Measurements from ENCODE around the gene HOXA4.

DNA sequence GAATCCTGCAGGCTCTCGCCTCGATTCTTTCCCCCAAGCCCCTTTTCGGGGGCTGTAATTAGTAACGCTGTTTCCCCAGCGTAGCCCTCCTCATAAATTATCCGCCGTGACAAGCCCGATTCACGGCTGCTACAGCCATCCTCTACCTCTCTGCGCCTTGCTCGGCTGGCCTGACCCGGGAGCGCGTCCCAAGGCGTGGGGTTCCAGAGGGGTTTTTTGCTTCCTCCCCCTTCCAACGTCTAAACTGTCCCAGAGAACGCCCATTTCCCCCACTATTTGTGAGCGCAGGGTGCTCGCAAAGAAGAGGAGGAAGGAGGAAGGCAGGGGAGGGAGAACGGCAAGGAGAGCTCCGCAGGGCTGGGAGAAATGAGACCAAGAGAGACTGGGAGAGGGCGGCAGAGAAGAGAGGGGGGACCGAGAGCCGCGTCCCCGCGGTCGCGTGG, 12.0 kb upstream of the HOXA4 start:
- TF ChIP-seq, protein P1, sequence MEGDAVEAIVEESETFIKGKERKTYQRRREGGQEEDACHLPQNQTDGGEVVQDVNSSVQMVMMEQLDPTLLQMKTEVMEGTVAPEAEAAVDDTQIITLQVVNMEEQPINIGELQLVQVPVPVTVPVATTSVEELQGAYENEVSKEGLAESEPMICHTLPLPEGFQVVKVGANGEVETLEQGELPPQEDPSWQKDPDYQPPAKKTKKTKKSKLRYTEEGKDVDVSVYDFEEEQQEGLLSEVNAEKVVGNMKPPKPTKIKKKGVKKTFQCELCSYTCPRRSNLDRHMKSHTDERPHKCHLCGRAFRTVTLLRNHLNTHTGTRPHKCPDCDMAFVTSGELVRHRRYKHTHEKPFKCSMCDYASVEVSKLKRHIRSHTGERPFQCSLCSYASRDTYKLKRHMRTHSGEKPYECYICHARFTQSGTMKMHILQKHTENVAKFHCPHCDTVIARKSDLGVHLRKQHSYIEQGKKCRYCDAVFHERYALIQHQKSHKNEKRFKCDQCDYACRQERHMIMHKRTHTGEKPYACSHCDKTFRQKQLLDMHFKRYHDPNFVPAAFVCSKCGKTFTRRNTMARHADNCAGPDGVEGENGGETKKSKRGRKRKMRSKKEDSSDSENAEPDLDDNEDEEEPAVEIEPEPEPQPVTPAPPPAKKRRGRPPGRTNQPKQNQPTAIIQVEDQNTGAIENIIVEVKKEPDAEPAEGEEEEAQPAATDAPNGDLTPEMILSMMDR (conservative IDR thresholded peaks at IDR 0.05 in 1 of 2, IDR thresholded peaks at IDR 0.05 in 1 of 2; ENCODE audit: low read depth in 1 of 2, low read length in 2 of 2): no peak
- TF ChIP-seq EZH2 (IDR thresholded peaks at IDR 0.05; ENCODE audit: low read length, missing control alignments): no peak

Data from fibroblast of lung (primary cell).